Fibroblast of the aortic adventitia (primary cell): ENCODE data around the gene C5orf15. TPM values are rescaled to one million over a fixed set of nuclear protein-coding genes. Genes with fewer than 3 reads are reported as not detected.
A peak's percentile ranks its signal among the peaks of the same experiment; 100 is the strongest.

Experiments used
- DNase-seq: peaks from one replicate; pipeline ENCODE4 v3.0.0-alpha.2; 2010; ENCODE audit warnings: low read depth
- H3K4me3 ChIP-seq: 2 replicates; pipeline ENCODE4 v1.5.1; 2011; ENCODE audit warnings: low read depth, mild to moderate bottlenecking, control low read depth, low read length, moderate library complexity
- total RNA-seq: library from RNA; depleted of rRNA; stranded (reverse); fragments of >200 nt; gene quantifications from 2 replicates; pipeline ENCODE4 v1.2.3, GENCODE V29; 2012; ENCODE audit warnings: low replicate concordance
- TF ChIP-seq, protein P1 (sequence below): IDR thresholded peaks from 2 replicates; pipeline ENCODE4 v1.5.1; 2011; ENCODE audit warnings: mild to moderate bottlenecking, low read length, control low read depth, inconsistent platforms; ENCODE audit not compliant: insufficient read depth

Gene C5orf15
- total RNA-seq, 1 donor = 66.6 TPM

DNA sequence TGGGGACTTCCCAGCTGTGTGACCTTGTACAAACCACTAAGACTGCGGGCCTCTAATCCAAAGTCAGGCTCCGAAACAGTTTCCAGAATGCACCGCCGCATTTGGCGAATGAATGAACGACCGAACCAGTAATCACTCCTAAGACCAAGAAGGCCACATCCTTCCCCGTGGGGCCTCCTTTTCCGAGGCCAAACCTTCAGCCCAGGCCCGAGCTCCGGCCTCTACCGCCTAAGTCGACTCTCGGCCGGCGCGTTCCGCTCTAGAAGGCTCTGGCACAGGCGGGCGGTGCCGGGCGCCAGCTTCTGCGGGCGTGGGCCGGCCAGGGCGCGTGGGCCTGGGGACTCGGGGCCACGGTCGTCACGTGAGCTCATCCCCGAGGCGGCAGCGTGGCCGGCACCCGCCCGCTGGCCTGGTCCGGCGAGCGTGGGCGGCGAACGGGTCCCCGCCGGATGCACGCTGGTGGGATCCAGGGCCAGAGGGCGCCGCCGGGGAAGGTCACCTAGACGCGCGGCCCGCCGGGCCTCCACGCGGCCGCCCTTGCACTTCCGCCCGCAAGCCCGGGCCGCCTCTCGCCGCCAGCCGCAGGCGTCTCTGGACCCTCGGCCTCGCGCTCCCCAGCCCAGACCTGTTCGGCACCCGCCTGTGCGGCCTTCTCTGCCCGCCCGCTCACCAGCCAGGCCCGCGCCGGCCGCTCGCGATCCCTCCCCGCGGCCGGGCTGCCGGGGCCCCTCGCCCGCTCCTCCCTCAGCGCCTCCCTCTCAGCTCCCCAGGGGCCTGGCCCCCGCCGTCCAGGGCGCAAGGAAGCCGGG lies 35.6 kb upstream of the C5orf15 start:
- peak overlapping the region; percentile 79 for H3K4me3 ChIP-seq
- peak; percentile 52 for DNase-seq
- TF ChIP-seq, protein P1, sequence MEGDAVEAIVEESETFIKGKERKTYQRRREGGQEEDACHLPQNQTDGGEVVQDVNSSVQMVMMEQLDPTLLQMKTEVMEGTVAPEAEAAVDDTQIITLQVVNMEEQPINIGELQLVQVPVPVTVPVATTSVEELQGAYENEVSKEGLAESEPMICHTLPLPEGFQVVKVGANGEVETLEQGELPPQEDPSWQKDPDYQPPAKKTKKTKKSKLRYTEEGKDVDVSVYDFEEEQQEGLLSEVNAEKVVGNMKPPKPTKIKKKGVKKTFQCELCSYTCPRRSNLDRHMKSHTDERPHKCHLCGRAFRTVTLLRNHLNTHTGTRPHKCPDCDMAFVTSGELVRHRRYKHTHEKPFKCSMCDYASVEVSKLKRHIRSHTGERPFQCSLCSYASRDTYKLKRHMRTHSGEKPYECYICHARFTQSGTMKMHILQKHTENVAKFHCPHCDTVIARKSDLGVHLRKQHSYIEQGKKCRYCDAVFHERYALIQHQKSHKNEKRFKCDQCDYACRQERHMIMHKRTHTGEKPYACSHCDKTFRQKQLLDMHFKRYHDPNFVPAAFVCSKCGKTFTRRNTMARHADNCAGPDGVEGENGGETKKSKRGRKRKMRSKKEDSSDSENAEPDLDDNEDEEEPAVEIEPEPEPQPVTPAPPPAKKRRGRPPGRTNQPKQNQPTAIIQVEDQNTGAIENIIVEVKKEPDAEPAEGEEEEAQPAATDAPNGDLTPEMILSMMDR = no peak

DNA sequence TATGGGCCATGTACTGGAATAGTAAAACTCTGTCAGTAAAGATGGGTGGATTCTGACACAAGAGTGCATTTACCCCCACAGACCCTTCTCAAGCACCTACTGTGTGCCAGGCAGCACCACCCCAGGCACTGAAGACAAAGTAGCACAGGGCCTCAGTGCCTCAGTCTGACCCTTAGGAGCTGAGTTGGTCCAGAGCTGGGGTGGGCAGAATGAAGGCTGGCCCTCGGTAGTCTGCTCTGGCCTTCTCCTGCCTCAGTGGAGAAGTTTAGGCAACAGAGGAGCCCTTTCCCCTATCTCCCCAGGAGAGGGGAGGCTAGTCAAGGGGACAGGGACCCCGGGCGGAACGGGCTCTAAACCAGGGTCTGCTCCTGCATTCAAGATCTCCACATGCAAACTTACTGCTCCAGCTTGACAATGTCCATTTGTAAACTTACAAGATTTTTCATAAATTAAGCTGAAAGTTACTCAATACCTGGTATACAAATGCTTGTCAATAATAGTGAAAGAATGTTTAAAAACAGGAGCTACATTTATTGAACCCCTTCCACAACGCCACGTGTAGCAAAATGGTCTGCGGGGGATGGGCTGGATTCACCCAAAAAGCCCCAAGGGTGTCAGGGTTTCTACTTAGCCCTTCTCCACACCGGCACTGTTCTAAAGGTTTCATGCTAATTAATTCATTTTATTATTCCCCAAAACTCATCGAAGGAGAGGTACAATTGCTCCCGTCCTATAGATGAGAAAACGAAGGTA lies 34.8 kb upstream of the C5orf15 start:
- DNase-seq = no peak
- peak overlapping the region; percentile 79 for H3K4me3 ChIP-seq
- TF ChIP-seq, protein P1 = no peak

DNA sequence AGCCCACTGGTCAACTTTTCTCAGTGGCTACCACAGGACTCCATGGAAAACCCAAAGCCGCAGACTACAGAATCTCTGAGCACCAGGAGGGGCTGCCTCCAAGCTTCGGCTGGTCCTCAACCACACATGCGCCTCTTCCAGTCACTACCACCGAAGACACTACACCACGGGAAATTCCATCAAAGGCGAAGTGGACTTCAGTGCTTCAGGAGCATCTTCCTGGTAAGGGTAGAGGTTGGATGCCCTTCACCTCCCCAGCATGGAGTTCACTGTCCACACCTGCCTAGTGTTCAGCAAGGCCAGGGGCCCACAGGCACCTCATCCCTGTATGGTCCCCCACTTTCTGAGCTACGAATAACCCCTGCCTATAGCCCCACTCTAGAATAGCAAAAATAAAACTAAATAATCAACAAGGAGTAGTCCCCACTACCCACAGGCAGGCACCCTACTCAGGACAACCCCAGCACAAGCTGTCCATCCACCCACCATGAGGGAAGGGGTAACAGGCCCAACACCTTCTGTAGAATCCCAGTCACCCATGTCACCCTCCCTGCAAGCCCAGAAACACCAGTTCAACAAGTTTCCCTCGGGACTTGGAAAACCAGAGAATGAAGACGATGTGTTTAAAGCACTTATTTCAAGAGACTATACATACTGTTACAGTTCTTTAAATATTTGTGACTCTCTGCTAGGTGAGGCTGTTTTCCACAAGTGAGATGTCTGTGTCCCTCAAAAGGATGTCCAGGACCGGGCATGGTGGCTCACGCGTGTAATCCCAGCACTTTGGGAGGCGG lies 33.7 kb upstream of the C5orf15 start:
- H3K4me3 ChIP-seq = peak overlapping the region; percentile 79
- TF ChIP-seq, protein P1 = no peak
- no peak for DNase-seq

DNA sequence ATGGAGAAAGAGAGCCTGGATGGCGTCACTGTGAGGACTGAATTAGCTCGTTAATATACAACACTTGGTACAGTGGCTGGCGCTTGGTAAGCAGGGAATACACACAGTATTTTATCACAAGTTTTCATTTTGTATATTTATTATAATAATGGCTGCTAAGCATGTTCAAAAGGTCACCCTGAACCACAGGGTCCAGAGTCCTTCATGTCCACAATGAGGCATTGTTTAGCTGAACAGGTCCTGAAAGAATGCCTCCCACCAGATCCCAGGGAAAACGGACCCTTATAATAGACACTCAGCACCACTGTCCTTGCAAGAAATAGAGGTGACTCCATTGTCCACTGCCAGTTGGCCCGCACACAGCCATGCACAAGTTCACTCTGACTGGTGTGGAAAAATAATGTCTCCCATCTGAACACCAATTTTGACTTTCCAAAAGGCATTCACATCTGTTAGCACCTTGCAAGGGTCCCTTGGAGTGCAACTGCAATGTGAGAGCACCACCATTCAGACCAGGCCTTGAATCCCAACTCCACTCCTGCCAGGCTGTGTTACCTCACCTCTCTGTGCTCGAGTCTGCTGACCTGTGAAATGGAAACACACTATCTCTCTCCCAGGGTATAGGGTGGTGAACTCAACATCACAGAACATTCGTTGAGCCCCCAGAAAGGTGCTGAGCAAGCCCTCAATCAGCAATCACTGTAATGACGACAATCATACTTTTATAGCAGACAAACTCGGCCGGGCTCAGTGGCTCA lies 32.5 kb upstream of the C5orf15 start:
- TF ChIP-seq, protein P1 = no peak
- no peak overlapping the region for H3K4me3 ChIP-seq
- DNase-seq = no peak

DNA sequence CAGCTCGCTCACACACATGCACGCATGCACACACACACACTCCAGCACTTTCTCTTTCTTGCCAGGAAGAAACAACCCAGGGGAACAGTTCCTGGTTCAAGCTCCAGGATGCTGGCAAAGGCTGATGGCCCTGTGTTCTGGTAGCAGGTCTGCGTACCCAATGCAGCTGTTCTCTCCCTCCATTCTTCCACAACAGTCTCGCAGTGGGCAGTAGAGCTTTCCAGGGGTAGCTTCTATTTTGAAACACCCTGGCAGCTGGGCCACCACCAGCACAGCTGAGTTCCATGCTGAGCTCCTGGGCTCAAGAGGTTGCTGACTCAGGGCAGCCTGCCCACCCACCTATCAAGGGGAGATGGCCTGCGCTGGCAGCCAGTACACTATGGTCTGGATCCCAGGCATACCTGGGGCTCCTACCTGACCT lies 31.7 kb upstream of the C5orf15 start:
- TF ChIP-seq, protein P1 = no peak

DNA sequence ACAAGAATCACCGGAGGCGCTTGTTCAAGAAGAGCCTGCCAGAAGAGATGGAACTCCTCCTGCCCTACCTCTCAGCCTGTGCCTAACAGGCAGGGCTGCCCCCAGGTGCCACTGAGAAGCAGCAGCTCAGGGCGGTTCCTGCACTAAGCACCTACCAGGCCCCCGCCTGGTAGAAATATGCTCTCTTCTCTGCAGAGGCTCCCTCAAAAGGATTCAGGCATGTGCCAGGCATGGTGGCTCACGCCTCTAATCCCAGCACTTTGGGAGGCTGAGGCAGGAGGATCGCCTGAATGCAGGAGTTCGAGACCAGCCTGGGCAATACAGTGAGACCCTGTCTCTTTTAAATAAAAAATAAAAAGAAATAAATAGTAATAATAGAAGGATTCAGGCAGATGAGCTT lies 30.4 kb upstream of the C5orf15 start:
- H3K4me3 ChIP-seq = no peak overlapping the region
- TF ChIP-seq, protein P1 = no peak
- no peak for DNase-seq

More for the DNA sequence above, 31.7 kb upstream of the C5orf15 start:
- H3K4me3 ChIP-seq = no peak overlapping the region
- peak; percentile 27 for DNase-seq
